GM12875 (cell line): Measurements from ENCODE around the gene SMC1B.

Experiments used
- H3K4me3 ChIP-seq: one replicate; pipeline ENCODE4 v1.5.1; 2011; ENCODE audit warnings: low read depth, low read length, control low read depth
- TF ChIP-seq, protein P1 (sequence below): IDR thresholded peaks from 2 replicates; pipeline ENCODE4 v1.5.1; 2011; ENCODE audit warnings: low read depth, mild to moderate bottlenecking, control low read depth, inconsistent platforms, low read length, moderate library complexity, borderline replicate concordance; ENCODE audit not compliant: insufficient read depth

The SMC1B gene

GRCh38 chr22:45319324-45319685 lies 94.1 kb downstream of the SMC1B start:
- TF ChIP-seq, protein P1, sequence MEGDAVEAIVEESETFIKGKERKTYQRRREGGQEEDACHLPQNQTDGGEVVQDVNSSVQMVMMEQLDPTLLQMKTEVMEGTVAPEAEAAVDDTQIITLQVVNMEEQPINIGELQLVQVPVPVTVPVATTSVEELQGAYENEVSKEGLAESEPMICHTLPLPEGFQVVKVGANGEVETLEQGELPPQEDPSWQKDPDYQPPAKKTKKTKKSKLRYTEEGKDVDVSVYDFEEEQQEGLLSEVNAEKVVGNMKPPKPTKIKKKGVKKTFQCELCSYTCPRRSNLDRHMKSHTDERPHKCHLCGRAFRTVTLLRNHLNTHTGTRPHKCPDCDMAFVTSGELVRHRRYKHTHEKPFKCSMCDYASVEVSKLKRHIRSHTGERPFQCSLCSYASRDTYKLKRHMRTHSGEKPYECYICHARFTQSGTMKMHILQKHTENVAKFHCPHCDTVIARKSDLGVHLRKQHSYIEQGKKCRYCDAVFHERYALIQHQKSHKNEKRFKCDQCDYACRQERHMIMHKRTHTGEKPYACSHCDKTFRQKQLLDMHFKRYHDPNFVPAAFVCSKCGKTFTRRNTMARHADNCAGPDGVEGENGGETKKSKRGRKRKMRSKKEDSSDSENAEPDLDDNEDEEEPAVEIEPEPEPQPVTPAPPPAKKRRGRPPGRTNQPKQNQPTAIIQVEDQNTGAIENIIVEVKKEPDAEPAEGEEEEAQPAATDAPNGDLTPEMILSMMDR = no peak
- no peak overlapping the region for H3K4me3 ChIP-seq

DNA sequence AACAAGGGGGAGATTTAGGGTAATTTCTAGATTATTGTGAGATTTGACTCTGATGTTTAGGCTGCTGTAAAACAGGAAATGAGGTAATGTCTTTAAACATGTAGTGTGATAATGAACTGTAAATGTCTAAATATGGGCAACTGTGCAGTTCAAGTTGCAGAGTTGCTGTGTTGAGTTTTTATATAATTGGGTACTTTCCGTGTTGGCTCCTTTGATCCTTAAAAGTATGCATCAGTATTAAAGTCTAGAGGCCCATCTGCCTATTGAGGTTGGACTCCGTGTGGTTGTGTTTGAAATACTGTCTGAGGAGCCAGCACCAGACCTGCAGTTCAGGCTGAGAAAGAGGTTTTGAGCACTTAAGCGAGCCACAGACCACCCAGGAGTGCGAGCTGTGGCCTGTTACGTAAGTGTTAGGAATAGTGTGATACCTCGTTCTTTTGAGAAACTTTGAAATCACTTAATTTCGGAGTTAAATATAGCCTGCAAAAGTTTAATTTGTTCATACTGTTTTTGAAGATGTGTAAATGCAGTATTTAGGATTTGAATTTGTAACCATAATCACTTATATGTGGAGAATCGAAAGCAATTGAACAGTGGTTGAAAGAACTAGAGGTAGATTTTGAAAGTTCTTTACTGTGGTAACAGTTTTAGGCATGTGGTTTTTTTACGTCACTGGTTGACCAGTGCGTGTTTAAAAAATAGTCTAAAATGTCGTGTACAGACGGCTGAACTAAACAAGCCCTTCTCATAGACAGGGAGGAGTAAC lies 94.7 kb downstream of the SMC1B start:
- H3K4me3 ChIP-seq = no peak overlapping the region
- TF ChIP-seq, protein P1 = no peak

- TF ChIP-seq, protein P1 = no peak
- no peak overlapping the region for H3K4me3 ChIP-seq
These were observed 95.2 kb downstream of the SMC1B start for GRCh38 chr22:45318168-45318557.

GRCh38 chr22:45317551-45318167 lies 95.7 kb downstream of the SMC1B start:
- TF ChIP-seq, protein P1 = no peak
- H3K4me3 ChIP-seq = no peak overlapping the region

DNA sequence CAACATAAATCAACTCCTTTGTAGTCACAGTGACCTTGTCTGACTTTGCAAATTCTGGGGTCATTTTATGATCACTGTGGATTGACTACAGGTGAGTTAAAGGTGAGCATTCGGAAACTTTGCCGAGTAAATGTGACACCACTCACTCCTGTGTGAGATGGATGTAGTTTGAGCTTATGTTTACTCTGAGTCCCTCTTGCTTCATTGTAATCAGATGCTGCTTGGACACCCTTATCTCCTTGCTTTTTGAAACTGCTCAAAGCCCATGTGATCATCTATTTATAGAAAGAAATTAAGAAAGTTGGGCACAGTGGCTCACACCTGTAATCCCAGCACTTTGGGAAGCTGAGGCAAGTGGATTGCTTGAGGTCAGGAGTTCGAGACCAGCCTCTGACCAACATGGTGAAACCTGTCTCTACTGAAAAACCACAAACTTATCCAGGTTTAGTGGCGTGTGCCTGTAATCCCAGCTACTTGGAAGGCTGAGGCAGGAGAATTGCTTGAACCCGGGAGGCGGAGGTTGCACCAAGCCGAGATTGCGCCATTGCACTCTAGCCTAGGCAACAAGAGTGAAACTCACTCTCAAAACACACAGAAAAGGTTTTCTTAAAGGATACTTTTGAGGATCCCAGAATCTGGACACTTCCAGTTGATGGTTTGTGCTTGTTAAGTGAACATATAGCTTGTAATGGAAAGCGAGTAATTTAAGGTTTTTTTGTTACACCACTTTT lies 96.4 kb downstream of the SMC1B start:
- H3K4me3 ChIP-seq = no peak overlapping the region
- TF ChIP-seq, protein P1 = no peak

- no peak overlapping the region for H3K4me3 ChIP-seq
These were observed 98.6 kb downstream of the SMC1B start for GRCh38 chr22:45314786-45315185.

More at GRCh38 chr22:45314786-45315185, 98.6 kb downstream of the SMC1B start:
- TF ChIP-seq, protein P1 = no peak
